GM18861 (cell line): Measurements from ENCODE around the gene ZFHX2.
"Not testable (repeated sequence)": the region's sequence is repeated elsewhere in the genome, so short reads cannot be mapped to it uniquely, and the experiment has no call there.

Source experiments
- ATAC-seq: cut with Tn5 transposase; IDR thresholded peaks from one replicate; pipeline ENCODE4 v1.9.1; 2021; ENCODE audit not compliant: unreplicated experiment

Gene ZFHX2

DNA sequence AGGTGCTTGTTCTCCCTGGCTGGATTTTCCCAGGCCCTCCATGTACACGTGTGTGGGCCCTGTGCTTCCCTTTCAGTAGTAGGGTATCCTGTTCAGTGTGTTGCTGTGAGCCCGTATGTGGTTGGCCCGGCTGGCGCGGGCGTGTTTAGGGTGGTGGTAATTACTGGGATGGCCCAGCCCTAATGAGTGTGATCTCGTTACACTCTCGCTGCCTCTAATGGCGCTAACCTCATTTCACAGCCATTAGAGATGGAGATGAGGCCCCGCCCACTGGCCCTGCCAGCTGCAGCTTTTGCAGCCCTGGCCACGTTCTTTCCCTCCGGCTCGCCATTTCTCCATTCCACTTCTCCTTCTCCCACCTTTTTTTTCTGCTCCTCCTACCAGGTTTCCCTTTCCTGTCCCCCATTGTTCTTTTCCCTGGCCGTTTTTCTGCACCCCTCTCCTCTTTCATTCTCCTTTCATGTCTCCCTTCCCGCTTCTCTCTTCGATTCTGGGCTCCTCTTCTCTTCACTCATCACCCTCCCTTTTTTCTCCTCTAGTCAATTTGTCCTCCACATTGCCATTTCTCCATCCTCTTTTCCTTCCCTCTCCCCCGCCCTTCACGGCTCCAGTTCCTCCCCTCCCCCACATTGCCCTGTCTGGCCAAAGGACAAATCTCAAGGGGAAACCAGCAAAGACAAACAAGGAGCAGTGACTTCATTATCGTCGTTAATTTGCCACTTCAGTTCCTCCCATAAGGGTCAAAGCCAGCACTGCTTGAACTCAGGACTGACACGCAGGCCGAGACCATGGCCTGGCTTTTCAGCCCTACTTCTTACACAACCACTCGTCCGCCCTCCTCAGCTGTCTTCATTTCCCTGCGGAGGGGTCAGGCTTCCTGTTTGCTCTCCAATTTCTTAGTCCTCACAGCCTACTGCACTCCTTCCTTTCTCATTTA, 6.8 kb downstream of the ZFHX2 start:
- no peak for ATAC-seq

DNA sequence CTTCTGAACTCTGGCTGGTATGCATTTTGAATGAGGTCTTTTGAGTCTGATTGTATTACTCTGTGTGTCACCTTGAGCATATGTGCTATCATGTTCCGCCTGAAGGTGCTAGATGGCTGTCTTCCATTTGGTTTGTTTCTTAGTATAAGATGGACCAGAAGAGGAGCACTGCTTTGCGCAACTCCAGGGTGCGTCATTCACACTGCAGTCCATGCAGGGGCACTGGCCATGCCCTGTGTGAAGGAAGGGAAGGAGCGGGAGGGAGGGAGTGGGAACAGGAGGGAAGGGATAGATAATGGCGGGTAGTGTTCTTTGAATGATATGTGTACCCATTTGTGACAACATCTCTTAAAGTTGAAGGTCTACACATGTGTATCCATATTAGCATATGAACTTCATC, 8.2 kb downstream of the ZFHX2 start:
- ATAC-seq = no peak

DNA sequence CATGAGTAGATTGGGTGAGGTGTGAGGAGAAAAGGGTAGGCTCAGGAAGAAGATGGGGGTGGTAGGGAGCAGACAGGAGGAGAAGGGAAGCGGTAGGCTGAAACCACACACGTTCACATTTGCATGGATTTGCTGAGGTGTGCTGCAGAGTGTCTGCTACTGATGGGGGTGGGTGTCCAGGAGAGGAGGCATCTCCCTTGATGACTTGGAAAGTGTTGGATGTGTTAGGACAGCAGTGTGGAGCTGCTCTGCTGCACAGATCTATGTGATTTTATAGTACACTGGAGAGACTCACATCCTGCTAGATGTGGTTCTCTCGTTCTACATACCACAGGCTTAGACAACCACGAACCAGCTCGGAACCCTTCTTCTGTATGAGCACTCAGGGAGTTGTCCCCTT, 9.3 kb downstream of the ZFHX2 start:
- no peak for ATAC-seq

DNA sequence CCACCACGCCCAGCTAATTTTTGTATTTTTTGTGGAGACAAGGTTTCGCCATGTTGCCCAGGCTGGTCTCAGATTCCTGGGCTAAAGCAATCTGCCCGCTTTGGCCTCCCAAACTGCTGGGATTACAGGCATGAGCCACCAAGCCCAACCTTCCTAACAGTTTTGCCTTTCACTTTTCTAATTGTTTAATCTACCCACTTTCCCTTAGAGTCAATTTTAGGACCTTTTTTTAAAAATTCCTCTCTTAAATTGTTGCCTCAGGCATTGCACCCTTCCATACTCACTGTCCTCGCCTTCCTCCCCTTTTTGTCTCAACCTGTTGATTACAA, 11.5 kb downstream of the ZFHX2 start:
- no peak for ATAC-seq

DNA sequence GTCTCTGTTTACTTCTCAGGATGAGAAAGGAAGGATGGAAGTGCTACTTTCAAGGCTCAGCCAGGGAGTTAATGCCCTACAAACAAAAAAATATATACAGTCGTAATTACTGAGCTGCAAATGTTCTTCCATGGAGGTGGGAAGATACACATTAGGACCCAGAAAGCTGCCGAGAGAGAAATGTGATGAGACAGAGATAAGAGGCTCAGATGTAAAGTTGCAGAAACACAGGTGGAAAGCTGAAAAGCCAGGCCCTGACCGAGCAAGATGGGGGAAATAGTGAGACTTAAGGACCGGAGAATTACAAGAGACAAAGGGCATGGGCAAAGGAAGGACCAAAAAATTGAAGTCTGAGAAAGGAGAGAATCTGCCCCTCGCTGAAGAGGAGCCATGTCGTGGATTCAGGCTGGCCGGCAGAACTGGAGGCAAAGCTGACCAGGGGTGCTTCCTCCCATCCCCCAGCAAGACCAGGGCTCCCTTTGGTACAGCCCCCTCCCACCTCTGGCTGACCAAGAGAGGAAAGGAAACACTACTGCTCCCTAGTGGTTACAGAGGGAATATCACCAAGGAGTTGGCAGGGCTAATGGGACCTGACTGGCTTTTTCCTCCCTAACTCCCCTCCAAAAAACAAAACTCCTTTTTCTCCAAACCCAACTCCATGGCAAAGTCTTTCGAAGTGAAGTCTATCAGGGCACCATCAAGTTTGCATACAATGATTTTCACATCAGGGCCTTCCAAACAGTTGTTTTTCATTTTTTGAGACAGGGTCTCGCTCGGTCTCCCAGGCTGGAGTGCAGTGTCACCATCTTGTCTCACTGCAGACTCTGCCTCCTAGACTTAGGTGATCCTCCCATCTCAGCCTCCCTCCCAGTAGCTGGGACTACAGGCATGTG, 12.1 kb downstream of the ZFHX2 start:
- ATAC-seq = no peak

DNA sequence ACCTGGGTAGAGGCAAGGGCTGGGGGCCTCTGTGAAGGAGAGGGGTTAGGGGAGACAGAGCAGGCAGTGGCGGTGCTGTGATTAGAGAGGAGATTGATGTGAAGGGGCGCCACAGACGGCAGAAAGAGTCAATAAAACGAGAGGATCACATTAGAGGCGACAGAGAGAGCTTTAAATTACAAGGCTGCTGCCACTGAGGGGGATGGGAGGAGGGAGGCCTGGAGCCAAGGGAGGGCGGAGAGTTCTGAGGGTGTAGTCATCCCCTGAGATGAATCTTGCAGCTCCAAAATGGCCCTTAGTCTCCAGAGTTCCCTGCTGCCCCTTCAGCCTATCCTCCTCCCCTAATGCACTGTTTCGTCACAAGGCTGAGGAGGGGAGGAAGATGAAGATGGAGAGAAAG, 12.8 kb downstream of the ZFHX2 start:
- ATAC-seq = no peak

DNA sequence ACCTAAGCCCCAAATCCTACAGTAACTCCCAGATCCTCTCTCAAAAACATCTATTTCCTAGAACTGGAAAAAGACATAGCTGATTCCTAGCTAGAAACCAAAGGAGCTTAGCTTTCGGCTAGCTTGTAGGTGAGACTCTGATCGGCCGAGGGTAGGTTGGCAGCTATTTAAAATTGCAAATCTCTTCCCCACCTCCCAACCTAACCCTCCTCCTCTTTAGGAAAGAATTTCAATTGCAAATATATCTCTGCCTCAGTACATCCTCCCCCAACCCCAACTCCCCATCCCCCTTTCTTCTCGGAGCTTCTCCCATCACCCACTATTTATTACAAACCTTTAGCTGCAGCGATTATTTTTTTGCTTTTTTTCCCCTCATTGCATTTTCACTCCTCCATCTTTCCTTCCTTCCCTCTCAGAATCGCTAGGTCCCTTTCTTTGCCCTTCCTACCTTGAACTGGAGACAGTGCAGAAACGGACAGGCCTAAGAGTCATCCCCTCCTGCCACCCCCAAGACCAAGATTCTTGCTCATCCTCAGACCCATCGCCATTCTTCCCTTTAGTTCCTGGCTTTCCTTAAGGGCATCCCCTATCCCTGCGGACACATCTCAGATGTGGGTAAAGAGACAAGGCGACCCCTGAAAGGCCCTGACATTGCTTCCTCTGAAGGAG, 13.4 kb downstream of the ZFHX2 start:
- ATAC-seq = no peak

DNA sequence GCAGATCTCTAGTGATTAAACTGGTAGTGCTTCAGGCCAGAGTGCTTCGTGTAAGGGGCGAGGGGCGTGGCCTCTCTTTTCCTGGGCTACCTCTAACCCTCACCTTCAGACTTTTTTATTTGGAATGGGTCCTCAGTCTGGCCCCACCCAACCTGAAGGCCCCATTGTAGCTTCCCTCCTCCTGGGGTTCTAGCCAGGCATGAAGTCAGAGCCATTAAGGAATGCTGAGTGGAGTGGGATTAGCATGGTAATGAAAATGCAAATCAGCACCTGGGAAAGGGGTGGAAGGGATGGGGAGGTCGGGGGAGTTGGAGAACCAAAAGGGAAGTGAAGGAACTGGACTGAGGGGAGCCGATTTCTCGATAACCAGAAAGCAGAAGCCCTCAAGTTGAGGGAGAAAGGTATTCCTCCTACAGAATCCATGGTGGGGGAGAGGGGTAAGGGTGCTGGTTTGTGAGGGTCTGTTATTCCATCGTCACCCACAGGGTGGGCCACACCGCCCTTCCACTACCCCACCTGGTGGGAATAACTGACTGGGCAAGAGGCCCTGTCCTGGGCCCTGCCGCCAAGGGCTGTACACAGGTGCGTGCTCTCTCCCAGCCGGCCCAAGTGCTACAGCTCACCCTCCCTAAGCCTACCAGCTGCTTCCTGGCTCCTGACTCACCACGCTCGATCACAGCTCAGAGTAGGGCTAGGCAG, 14.1 kb downstream of the ZFHX2 start:
- no peak for ATAC-seq

DNA sequence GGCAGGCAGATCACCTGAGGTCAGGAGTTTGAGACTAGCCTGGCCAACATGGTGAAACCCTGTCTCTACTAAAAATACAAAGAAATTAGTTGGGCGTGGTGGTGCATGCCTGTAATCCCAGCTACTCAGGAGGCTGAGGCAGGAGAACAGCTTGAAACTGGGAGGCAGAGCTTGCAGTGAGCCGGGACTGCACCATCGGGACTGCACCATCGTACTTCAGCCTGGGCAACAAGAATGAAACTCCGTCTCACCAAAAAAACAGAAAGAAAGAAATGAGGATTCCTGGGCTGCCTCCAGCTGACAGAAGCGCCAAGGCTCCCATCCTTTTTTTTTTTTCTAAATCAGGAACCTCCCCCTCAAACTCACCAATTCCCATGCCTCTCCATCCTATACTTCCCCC, 14.7 kb downstream of the ZFHX2 start:
- ATAC-seq = not testable (repeated sequence)

DNA sequence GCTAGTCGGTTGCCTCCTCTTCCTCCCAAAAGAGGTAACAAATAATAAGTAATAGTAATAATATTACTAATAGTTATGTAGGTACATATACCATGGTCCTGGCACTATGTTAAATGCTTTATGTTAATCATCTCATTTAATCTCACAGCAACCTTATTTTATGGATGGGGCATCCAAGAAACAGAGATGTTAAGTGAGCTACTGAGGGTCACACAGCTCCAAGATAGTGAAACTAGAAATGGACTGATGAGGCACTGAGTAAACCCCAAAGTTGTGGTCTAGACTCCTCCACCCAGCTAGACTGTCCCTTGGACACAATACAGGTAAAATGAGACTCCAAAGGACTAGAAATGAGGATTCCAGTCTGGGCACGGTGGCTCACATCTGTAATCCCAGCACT, 15.1 kb downstream of the ZFHX2 start:
- ATAC-seq = no peak

DNA sequence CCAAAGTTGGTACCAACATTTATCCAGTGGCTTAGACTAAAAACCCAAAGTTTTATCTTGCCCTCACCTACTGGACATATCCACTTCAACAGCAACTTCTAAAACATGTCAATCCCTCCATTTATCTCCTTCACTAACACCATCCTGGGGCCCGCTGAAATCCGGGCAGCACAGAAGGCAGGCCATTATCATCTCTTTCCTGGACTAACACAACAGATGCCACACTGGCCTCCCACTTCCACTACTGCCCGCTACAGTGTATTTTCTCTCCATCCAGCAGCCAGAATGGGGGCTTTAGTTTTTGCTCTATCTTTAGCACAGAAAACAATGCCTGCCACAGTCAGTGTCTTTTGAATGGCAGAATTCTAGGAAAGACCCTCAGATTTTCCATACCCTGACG, 15.6 kb downstream of the ZFHX2 start:
- no peak for ATAC-seq

DNA sequence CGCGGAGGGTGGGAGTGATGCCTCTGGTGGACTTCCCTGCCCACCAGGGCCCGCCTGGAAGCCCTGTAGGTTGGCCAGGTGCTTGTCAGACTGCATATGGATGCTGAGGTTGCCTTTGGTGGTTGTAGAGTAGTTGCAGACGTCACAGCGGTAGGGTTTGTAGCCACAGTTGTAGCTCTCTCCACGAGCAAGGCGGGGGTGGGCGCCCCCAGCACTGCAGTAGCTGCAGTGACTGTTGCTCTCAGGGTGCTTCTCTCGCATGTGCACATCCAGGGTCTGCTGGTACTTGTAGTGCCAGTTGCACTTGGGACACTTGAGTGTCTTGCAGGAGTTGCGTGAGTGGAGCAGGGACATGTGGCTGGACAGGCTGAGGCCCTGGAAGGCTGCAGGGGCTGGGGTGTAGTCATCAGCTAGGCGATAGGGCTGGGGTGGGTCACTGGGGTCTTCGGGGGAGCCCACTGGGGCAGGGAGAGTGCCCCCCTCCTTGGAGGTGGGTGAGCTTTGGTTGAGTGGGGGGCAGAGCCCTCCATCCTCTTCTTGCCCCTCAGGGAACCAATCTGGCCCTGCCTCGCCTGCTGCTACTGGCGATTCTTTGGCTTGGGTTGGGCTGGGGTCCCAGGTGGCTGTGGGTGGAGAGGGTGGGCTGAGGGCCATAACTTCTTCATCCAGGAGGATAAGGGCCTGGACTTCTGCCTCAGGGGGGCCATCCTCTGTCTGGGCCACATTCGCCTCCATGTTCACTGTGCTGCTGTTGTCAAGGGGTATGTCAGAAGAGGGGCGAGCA, 17.7 kb downstream of the ZFHX2 start:
- no peak for ATAC-seq

DNA sequence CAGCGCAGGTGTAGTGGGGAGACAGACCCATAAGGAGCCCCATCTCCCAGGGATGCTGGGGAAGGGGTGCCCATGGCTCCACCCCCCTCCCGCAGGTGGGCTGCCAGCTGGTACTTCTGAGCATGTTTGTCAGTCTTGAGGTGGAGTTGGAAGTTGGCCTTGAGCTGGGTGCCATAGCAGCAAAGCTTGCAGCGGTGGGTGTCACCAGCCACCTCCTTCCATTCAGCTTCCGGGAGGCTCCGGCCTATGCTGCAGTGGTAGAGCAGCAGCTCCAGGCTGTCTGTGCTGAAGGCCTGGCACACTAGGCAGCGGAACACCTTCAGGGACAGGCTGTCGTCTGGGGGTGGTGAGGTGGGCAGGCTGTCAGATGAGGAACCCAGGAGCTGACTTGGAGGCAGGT, 18.9 kb downstream of the ZFHX2 start:
- no peak for ATAC-seq

DNA sequence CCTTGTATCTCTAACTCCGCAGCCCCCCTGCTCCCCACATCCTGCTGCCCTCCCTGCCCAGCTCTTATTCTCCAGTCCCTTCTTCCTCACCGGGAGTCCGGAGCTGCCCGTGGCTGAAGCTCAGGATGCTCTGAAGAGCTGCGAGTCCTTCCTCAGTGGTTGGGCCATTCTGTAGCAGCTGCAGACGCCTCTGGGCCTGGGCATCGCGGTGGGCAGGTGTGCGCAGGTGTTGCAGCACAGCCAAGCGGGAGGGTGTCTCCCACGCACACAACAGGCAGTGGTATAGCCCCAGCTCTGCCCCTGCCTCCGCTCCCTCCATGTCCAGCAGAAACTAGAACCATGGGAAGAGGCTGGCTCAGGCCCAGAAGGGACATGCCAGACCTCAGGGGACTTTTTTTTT, 20.2 kb downstream of the ZFHX2 start:
- no peak for ATAC-seq

DNA sequence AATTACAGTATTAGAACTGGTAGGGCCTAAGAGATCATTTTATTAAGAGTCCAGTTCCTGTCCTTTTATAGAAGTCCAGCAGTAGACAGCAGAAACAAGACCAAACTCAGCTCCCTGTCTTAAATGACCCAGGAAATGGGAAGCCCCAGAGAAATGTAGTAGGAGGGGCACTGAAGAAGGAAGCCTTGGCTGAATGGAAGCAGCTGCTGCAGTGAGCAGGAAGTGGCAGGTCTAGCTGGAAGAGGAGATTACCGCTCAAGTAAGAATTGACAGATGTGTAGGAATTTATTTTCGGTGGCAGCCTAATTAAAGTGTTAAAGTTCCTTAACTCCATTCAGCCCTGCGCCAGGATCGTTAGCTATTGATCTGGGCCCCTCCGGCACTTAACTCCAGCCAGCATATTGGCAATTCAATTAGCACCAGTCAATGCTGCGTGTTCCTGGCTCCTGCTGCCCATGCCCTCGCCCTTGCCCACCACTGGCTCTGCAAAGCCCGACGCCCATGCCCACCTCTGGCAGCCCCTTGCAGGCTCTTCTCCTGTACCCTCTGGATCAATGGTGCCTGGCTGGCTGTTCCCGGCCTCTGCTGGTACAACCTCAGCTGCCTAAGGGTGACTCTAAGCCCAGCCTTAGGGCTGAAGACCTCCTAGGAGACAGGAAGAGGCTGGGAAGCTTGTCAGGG, 21.1 kb downstream of the ZFHX2 start:
- no peak for ATAC-seq

DNA sequence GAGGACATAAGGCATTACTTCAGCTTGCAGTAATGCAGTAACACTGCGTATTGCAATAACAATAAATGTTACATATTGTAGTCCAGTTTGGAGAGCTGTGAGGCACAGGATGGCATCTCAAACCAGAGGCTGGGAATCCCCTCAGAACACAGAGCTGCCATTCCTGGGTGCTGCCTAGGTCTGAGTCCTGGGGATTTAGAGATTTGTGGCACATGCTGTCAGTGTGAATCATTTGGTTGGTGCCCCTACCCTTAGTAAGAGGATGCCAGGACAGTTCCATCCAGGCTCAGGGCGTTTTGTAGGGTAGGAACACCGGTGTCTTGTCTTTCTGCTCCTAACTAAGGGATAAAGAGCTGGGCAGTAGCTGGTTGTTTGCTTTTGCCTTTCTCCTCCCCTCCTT, 22.5 kb downstream of the ZFHX2 start:
- no peak for ATAC-seq

DNA sequence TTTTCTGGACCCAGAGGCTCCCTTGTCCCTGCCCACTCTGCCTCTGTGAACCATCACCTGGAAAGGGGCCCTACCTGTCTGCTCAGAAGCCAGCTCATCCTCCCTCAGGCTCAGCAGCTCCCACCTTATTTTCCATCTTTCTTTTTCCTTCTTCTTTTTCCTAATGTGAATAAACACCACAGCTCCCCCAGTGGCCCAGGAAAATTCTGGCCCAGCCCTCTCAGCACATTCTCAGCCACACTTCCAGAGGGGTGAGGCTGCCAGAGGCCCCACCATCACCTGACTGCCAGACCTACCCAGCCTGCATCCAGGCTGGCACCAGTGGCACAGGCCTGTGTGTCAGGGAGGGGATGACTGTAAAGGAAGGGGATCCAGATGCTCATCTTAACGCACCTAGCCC, 23.0 kb downstream of the ZFHX2 start:
- no peak for ATAC-seq

DNA sequence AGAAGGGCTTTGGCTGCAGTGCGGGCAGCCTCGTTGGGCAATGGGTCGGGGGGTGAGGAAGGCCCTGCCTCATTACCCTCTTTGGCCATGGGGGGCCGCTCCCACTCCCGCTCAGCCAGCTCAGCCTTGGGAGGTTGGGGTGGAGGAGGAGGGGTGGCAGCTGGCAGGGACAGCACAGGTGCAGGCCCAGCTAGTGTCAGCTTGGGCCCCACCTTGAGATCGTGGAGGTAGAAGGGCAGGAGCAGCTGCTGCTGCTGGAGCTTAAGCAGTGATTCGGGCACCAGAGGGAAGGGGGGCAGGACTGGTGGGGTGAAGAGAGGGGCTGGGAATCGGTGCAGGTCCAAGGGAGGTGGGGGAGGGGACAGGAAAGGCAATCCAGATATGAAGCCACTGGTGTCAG, 26.0 kb downstream of the ZFHX2 start:
- ATAC-seq = no peak

DNA sequence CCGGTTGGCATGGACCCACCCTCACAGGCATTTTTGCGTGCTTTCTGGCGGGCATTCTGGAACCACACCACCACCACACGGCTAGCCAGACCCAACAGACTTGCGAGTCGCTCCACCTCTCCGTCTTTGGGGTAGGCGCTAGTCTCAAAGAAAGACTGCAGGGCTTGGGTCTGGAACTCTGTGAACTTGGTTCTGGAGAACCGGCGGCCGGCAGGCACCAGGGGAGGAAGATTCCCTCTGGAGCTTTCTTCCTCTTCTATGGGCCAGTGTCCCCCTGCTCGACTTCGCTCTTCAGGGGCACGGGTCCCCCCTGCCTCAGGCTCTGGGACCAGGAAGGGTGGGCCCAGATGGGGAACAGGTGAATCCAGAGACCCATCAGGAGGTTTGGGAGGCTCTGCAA, 26.6 kb downstream of the ZFHX2 start:
- no peak for ATAC-seq
